Measurements from ENCODE around the gene FAHD2A.

DNA sequence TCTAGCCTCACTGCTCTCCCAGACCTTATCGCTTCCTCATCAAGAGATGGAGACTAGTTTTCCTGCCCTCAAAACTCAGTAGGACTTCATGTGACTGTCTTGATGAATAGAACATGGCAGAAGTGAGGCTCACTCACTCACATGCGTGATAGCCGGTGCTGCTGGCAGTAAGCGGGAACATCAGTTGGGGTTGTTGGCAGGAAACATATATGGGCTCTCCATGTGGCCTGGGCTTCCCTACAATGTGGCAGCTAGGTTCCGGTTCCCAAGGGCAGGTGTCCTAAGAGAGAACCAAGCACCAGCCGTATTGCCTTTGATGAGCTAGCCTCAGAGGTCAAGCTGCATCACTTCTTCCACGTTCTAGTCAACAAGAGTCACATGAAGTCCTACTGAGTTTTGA, 15.2 kb upstream of the FAHD2A start:
- TF ChIP-seq POLR2A (IDR thresholded peaks at IDR 0.05): no peak
- TF ChIP-seq, protein P1, sequence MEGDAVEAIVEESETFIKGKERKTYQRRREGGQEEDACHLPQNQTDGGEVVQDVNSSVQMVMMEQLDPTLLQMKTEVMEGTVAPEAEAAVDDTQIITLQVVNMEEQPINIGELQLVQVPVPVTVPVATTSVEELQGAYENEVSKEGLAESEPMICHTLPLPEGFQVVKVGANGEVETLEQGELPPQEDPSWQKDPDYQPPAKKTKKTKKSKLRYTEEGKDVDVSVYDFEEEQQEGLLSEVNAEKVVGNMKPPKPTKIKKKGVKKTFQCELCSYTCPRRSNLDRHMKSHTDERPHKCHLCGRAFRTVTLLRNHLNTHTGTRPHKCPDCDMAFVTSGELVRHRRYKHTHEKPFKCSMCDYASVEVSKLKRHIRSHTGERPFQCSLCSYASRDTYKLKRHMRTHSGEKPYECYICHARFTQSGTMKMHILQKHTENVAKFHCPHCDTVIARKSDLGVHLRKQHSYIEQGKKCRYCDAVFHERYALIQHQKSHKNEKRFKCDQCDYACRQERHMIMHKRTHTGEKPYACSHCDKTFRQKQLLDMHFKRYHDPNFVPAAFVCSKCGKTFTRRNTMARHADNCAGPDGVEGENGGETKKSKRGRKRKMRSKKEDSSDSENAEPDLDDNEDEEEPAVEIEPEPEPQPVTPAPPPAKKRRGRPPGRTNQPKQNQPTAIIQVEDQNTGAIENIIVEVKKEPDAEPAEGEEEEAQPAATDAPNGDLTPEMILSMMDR (IDR thresholded peaks at IDR 0.05): no peak
- TF ChIP-seq EP300 (IDR thresholded peaks at IDR 0.05): no peak
- TF ChIP-seq POLR2AphosphoS5 (IDR thresholded peaks at IDR 0.05): no peak
